ENCODE data around the gene CDC23.

The CDC23 gene

GRCh38 chr5:138240650-138241385 lies 27.7 kb upstream of the CDC23 start:
- Histone ChIP-seq H3K27me3 (ENCODE audit: low read length) (no peaks in the 10 kb centered on the region), H3K4me2 (ENCODE audit: low read depth, low read length, poor library complexity, severe bottlenecking) (no peak overlapping the region)

GRCh38 chr5:138238034-138238433 lies 24.9 kb upstream of the CDC23 start:
- Histone ChIP-seq H4K20me1 (ENCODE audit: low read depth, low read length) (no peaks in the 10 kb centered on the region), H3K36me3 (ENCODE audit: low read length) (no peaks in the 10 kb centered on the region)

More at GRCh38 chr5:138240650-138241385, 27.7 kb upstream of the CDC23 start:
- Histone ChIP-seq H2AFZ (ENCODE audit: low read depth, low read length, severe bottlenecking) (no peak overlapping the region), H3K27ac (ENCODE audit: low read depth, low read length) (no peak overlapping the region), H3K79me2 (ENCODE audit: insufficient read depth, low read length) (no peaks in the 10 kb centered on the region), H3K9ac (ENCODE audit: low read length) (no peak overlapping the region), H3K9me2 (replicated peaks; ENCODE audit: insufficient read depth, low read length) (no peaks in the 10 kb centered on the region), H3K4me3 (ENCODE audit: insufficient read depth, low read length, poor library complexity, severe bottlenecking) (no peak overlapping the region), H3K36me3 (ENCODE audit: low read length) (no peaks in the 10 kb centered on the region), H3F3A (ENCODE audit: insufficient read depth) (no peaks in the 10 kb centered on the region), H4K20me1 (ENCODE audit: low read depth, low read length) (no peaks in the 10 kb centered on the region), H3K9me3 (ENCODE audit: insufficient read depth, low read length) (no peaks in the 10 kb centered on the region)
- TF ChIP-seq CTCF (IDR thresholded peaks at IDR 0.05; ENCODE audit: insufficient read depth, low read length, poor library complexity, severe bottlenecking) (no peak), EZH2phosphoT487 (conservative IDR thresholded peaks at IDR 0.05; ENCODE audit: low read length) (no peak)

GRCh38 chr5:138234651-138235050 lies 21.5 kb upstream of the CDC23 start:
- no peak overlapping the region for H3K9ac ChIP-seq (ENCODE audit: low read length)
- H4K20me1 ChIP-seq (ENCODE audit: low read depth, low read length) = no peaks in the 10 kb centered on the region
- TF ChIP-seq EZH2phosphoT487 (conservative IDR thresholded peaks at IDR 0.05; ENCODE audit: low read length) = no peak
- TF ChIP-seq CTCF (IDR thresholded peaks at IDR 0.05; ENCODE audit: insufficient read depth, low read length, poor library complexity, severe bottlenecking) = no peak
- no peak overlapping the region for H2AFZ ChIP-seq (ENCODE audit: low read depth, low read length, severe bottlenecking)
- H3F3A ChIP-seq (ENCODE audit: insufficient read depth) = no peaks in the 10 kb centered on the region
- H3K9me3 ChIP-seq (ENCODE audit: insufficient read depth, low read length) = no peaks in the 10 kb centered on the region
- H3K27ac ChIP-seq (ENCODE audit: low read depth, low read length) = no peak overlapping the region
- H3K27me3 ChIP-seq (ENCODE audit: low read length) = no peaks in the 10 kb centered on the region
- H3K4me2 ChIP-seq (ENCODE audit: low read depth, low read length, poor library complexity, severe bottlenecking) = no peak overlapping the region
- no peak overlapping the region for H3K4me3 ChIP-seq (ENCODE audit: insufficient read depth, low read length, poor library complexity, severe bottlenecking)
- H3K36me3 ChIP-seq (ENCODE audit: low read length) = no peaks in the 10 kb centered on the region
- no peaks in the 10 kb centered on the region for H3K9me2 ChIP-seq (replicated peaks; ENCODE audit: insufficient read depth, low read length)
- H3K79me2 ChIP-seq (ENCODE audit: insufficient read depth, low read length) = no peaks in the 10 kb centered on the region

More at GRCh38 chr5:138238034-138238433, 24.9 kb upstream of the CDC23 start:
- TF ChIP-seq EZH2phosphoT487 (conservative IDR thresholded peaks at IDR 0.05; ENCODE audit: low read length) (no peak), CTCF (IDR thresholded peaks at IDR 0.05; ENCODE audit: insufficient read depth, low read length, poor library complexity, severe bottlenecking) (no peak)
- no peak overlapping the region for H3K27ac ChIP-seq (ENCODE audit: low read depth, low read length)
- H3K9ac ChIP-seq (ENCODE audit: low read length) = no peak overlapping the region
- no peak overlapping the region for H3K4me2 ChIP-seq (ENCODE audit: low read depth, low read length, poor library complexity, severe bottlenecking)
- H3K4me3 ChIP-seq (ENCODE audit: insufficient read depth, low read length, poor library complexity, severe bottlenecking) = no peak overlapping the region
- H3K9me2 ChIP-seq (replicated peaks; ENCODE audit: insufficient read depth, low read length) = no peaks in the 10 kb centered on the region
- no peaks in the 10 kb centered on the region for H3K27me3 ChIP-seq (ENCODE audit: low read length)
- no peaks in the 10 kb centered on the region for H3K79me2 ChIP-seq (ENCODE audit: insufficient read depth, low read length)
- H2AFZ ChIP-seq (ENCODE audit: low read depth, low read length, severe bottlenecking) = no peak overlapping the region
- no peaks in the 10 kb centered on the region for H3K9me3 ChIP-seq (ENCODE audit: insufficient read depth, low read length)
- H3F3A ChIP-seq (ENCODE audit: insufficient read depth) = no peaks in the 10 kb centered on the region
